NCI-H446 (cell line): ENCODE data around the gene RIN3.

Source experiments
- DNase-seq, 2 experiments: peaks; one replicate each; lab custom pipeline; 2025; lab: John Stamatoyannopoulos, UW

The RIN3 gene

GRCh38 chr14:92556863-92557543, 43.4 kb downstream of the RIN3 start:
- DNase-seq, result no peak

GRCh38 chr14:92557544-92557912, 43.9 kb downstream of the RIN3 start:
- DNase-seq, result no peak

GRCh38 chr14:92558319-92558718, 44.7 kb downstream of the RIN3 start:
- no peak for DNase-seq

GRCh38 chr14:92559486-92559885, 45.9 kb downstream of the RIN3 start:
- no peak for DNase-seq

- no peak for DNase-seq
Measured at GRCh38 chr14:92560106-92560865, 46.7 kb downstream of the RIN3 start.

GRCh38 chr14:92561906-92562479, 48.4 kb downstream of the RIN3 start:
- no peak for DNase-seq

GRCh38 chr14:92563359-92563758, 49.8 kb downstream of the RIN3 start:
- no peak for DNase-seq

- no peak for DNase-seq
Measured at GRCh38 chr14:92563765-92564285, 50.2 kb downstream of the RIN3 start.

- DNase-seq, result no peak
Measured at GRCh38 chr14:92564344-92565039, 50.9 kb downstream of the RIN3 start.

GRCh38 chr14:92565040-92565717, 51.6 kb downstream of the RIN3 start:
- DNase-seq, result no peak

- DNase-seq, result no peak
Measured at GRCh38 chr14:92565718-92566115, 52.1 kb downstream of the RIN3 start.

- no peak for DNase-seq
Measured at GRCh38 chr14:92567173-92567725, 53.7 kb downstream of the RIN3 start.

GRCh38 chr14:92568621-92569479, 55.3 kb downstream of the RIN3 start:
- no peak for DNase-seq

GRCh38 chr14:92570674-92571262, 57.2 kb downstream of the RIN3 start:
- DNase-seq, result no peak

GRCh38 chr14:92572050-92572449, 58.5 kb downstream of the RIN3 start:
- DNase-seq, result no peak

GRCh38 chr14:92573761-92574498, 60.3 kb downstream of the RIN3 start:
- no peak for DNase-seq

GRCh38 chr14:92575061-92575747, 61.6 kb downstream of the RIN3 start:
- DNase-seq, result no peak

- no peak for DNase-seq
Measured at GRCh38 chr14:92575748-92576303, 62.2 kb downstream of the RIN3 start.
